K562 (cell line): Measurements from ENCODE around the gene NAT8L.

ENCODE experiments used
- CTCF ChIP-seq, 3 experiments: IDR thresholded peaks in 2 of 3; conservative IDR thresholded peaks in 1 of 3; 2 replicates each; pipeline ENCODE4 v1.5.1; 2011 to 2012; ENCODE audit warnings: low read length in 3 of 3, mild to moderate bottlenecking in 3 of 3, control low read depth in 2 of 3, improper control_type of control experiment in 1 of 3, inconsistent platforms in 1 of 3, low read depth in 1 of 3, mixed read lengths in 1 of 3, moderate library complexity in 1 of 3; ENCODE audit not compliant: insufficient read depth in 2 of 3
- EP300 ChIP-seq: IDR thresholded peaks from 2 replicates; pipeline ENCODE4 v1.6.1; 2012; ENCODE audit warnings: low read length, improper control_type of control experiment
- ETV6 ChIP-seq, 3 experiments: fragments of 150-350 bp in 1 of 3; sonication (generic) in 1 of 3; formaldehyde crosslinking in 1 of 3; IDR thresholded peaks; 2 replicates each; pipeline versions ENCODE4 v1.6.1 to v1.8.0; 2014 to 2022; ENCODE audit warnings: borderline replicate concordance in 2 of 3, low read depth in 2 of 3, antibody characterized with exemption in 1 of 3, low read length in 1 of 3, mild to moderate bottlenecking in 1 of 3, missing genetic modification reagents in 1 of 3
- GABPB1 ChIP-seq: sonication (generic); formaldehyde crosslinking; IDR thresholded peaks from 2 replicates; pipeline ENCODE4 v1.8.0; 2022; ENCODE audit warnings: mild to moderate bottlenecking, missing genetic modification reagents
- JUND ChIP-seq, 2 experiments: IDR thresholded peaks; 2 replicates in 1 of 2; 3 replicates in 1 of 2; pipeline ENCODE4 v1.6.1; 2011; ENCODE audit warnings: borderline replicate concordance in 2 of 2, low read depth in 2 of 2, low read length in 2 of 2, improper control_type of control experiment in 1 of 2, missing biosample characterization in 1 of 2, missing genetic modification characterization in 1 of 2, missing genetic modification reagents in 1 of 2
- KDM5B ChIP-seq: fragments of 200-600 bp; sonication (generic); IDR thresholded peaks from 2 replicates; pipeline ENCODE4 v1.6.1; 2012; ENCODE audit warnings: low read depth, mild to moderate bottlenecking, moderate library complexity, low read length, control low read depth, inconsistent platforms; ENCODE audit not compliant: insufficient replicate concordance
- NELFE ChIP-seq: IDR thresholded peaks from 2 replicates; pipeline ENCODE4 v1.6.1; 2011; ENCODE audit warnings: mild to moderate bottlenecking; ENCODE audit not compliant: insufficient read depth, insufficient read length
- NR2C1 ChIP-seq, 2 experiments: fragments of 450-650 bp; IDR thresholded peaks; 2 replicates each; pipeline ENCODE4 v1.6.1; 2017; ENCODE audit warnings: mild to moderate bottlenecking in 2 of 2, antibody characterized with exemption in 1 of 2, inconsistent platforms in 1 of 2, missing compliant biosample characterization in 1 of 2, missing genetic modification characterization in 1 of 2
- POLR2A ChIP-seq: fragments of 450-650 bp; conservative IDR thresholded peaks from 2 replicates; pipeline ENCODE4 v1.6.1; 2016
- PPARD ChIP-seq: fragments of 250-450 bp; sonication (Bioruptor Pico); IDR thresholded peaks from 2 replicates; pipeline ENCODE4 v1.8.0; 2022; ENCODE audit warnings: inconsistent platforms, mild to moderate bottlenecking, moderate library complexity
- YY1 ChIP-seq, 3 experiments: IDR thresholded peaks; 2 replicates each; pipeline ENCODE4 v1.6.1; 2011; ENCODE audit warnings: low read length in 2 of 3, mild to moderate bottlenecking in 2 of 3, moderate library complexity in 2 of 3, borderline replicate concordance in 1 of 3, control low read depth in 1 of 3, low read depth in 1 of 3; ENCODE audit not compliant: insufficient read depth in 3 of 3, insufficient replicate concordance in 2 of 3, control insufficient read depth in 1 of 3, insufficient read length in 1 of 3; ENCODE audit errors: extremely low read depth in 1 of 3
- ZFP30 ChIP-seq: fragments of 250-450 bp; sonication (Bioruptor Pico); IDR thresholded peaks from 2 replicates; pipeline ENCODE4 v1.8.0; 2022; ENCODE audit warnings: moderate library complexity, mild to moderate bottlenecking, inconsistent platforms, borderline replicate concordance
- ZNF449 ChIP-seq: fragments of 250-450 bp; sonication (Bioruptor Pico); IDR thresholded peaks from 2 replicates; pipeline ENCODE4 v1.8.0; 2022; ENCODE audit warnings: moderate library complexity, mild to moderate bottlenecking, inconsistent platforms

GRCh38 chr4:2080429-2081300 lies 21.5 kb downstream of the NAT8L start:
- TF ChIP-seq CTCF (IDR thresholded peaks at IDR 0.05 in 2 of 3, conservative IDR thresholded peaks at IDR 0.05 in 1 of 3; ENCODE audit: insufficient read depth in 2 of 3, low read depth in 1 of 3, low read length in 3 of 3) = no peak
- no peak for TF ChIP-seq ZFP30 (CRISPR knock-in tag)
- TF ChIP-seq NELFE = no peak
- TF ChIP-seq EP300 = no peak
- TF ChIP-seq NR2C1 (IDR thresholded peaks at IDR 0.05) = no peak
- no peak for TF ChIP-seq NR2C1 (tag; IDR thresholded peaks at IDR 0.05)
- TF ChIP-seq YY1 (IDR thresholded peaks at IDR 0.05; ENCODE audit: borderline replicate concordance in 1 of 3, control insufficient read depth in 1 of 3, extremely low read depth in 1 of 3, insufficient read depth in 3 of 3, insufficient read length in 1 of 3, insufficient replicate concordance in 2 of 3, low read depth in 1 of 3, low read length in 2 of 3) = no peak
- no peak for TF ChIP-seq GABPB1 (CRISPR knock-in tag)
- TF ChIP-seq JUND (IDR thresholded peaks at IDR 0.05; ENCODE audit: borderline replicate concordance, low read depth, low read length) = no peak
- no peak for TF ChIP-seq JUND (tag; IDR thresholded peaks at IDR 0.05; ENCODE audit: borderline replicate concordance, low read depth, low read length)
- no peak for TF ChIP-seq ETV6 (IDR thresholded peaks at IDR 0.05; ENCODE audit: borderline replicate concordance in 1 of 2, low read depth in 2 of 2, low read length in 1 of 2)
- no peak for TF ChIP-seq ETV6 (CRISPR knock-in tag; IDR thresholded peaks at IDR 0.05; ENCODE audit: borderline replicate concordance)
- no peak for TF ChIP-seq ZNF449 (CRISPR knock-in tag)
- TF ChIP-seq POLR2A = no peak
- no peak for TF ChIP-seq KDM5B
- TF ChIP-seq PPARD (CRISPR knock-in tag) = no peak
